CD4-positive, CD25-positive, alpha-beta regulatory T cell (primary cell): ENCODE measurements around the gene GBF1. TPM values are rescaled to one million over a fixed set of nuclear protein-coding genes. Genes with fewer than 3 reads are reported as not detected.
A peak's percentile ranks its signal among the peaks of the same experiment; 100 is the strongest.

Experiments used
- ATAC-seq, 2 donors: fragments of 150-1000 bp; cut with Tn5 transposase; one replicate each; pipeline ENCODE4 v1.10.0; 2021; ENCODE audit warnings: low read depth in 2 of 2, moderate number of reproducible peaks in 2 of 2, moderate library complexity in 1 of 2
- DNase-seq, 3 donors: peaks; one replicate each; pipeline versions ENCODE4 v3.0.0 to v3.0.0-alpha.2; 2012 to 2022; ENCODE audit warnings: mixed read lengths in 1 of 3
- H3K27ac ChIP-seq: one replicate; pipeline ENCODE4 v1.7.0; 2013; ENCODE audit warnings: mild to moderate bottlenecking, low read length; ENCODE audit not compliant: insufficient read depth, poor library complexity, severe bottlenecking
- H3K27me3 ChIP-seq: one replicate; pipeline ENCODE4 v1.7.0; 2013; ENCODE audit warnings: low read length; ENCODE audit not compliant: control insufficient read depth, insufficient read depth
- H3K36me3 ChIP-seq: one replicate; pipeline ENCODE4 v1.7.0; 2013; ENCODE audit warnings: mild to moderate bottlenecking, low read length, moderate library complexity; ENCODE audit not compliant: control insufficient read depth, insufficient read depth
- H3K4me1 ChIP-seq: 2 replicates; pipeline ENCODE4 v1.7.0; 2013; ENCODE audit warnings: mild to moderate bottlenecking, low read length; ENCODE audit not compliant: insufficient read depth, control insufficient read depth, poor library complexity, severe bottlenecking
- H3K4me3 ChIP-seq: one replicate; pipeline ENCODE4 v1.7.0; 2013; ENCODE audit warnings: low read depth, mild to moderate bottlenecking, low read length, moderate library complexity
- H3K9me3 ChIP-seq, 2 experiments: 1 replicate in 1 of 2; 2 replicates in 1 of 2; pipeline ENCODE4 v1.7.0; 2013; ENCODE audit warnings: low read length in 2 of 2, mild to moderate bottlenecking in 1 of 2, moderate library complexity in 1 of 2; ENCODE audit not compliant: control insufficient read depth in 2 of 2
- H3K27ac Mint-ChIP-seq, 3 donors: one replicate each; pipeline ENCODE4 v1.8.0; 2020 to 2022; ENCODE audit warnings: mild to moderate bottlenecking in 3 of 3, mixed read lengths in 3 of 3, moderate library complexity in 2 of 3
- H3K27me3 Mint-ChIP-seq: one replicate; pipeline ENCODE4 v1.8.0; 2022; ENCODE audit warnings: mild to moderate bottlenecking, mixed read lengths
- H3K36me3 Mint-ChIP-seq: one replicate; pipeline ENCODE4 v1.8.0; 2020; ENCODE audit warnings: mixed read lengths
- H3K4me1 Mint-ChIP-seq, 4 donors: one replicate each; pipeline ENCODE4 v1.8.0; 2020 to 2022; ENCODE audit warnings: mixed read lengths in 4 of 4, mild to moderate bottlenecking in 1 of 4
- H3K4me3 Mint-ChIP-seq, 4 donors: one replicate each; pipeline ENCODE4 v1.8.0; 2020 to 2022; ENCODE audit warnings: mild to moderate bottlenecking in 4 of 4, mixed read lengths in 4 of 4, moderate library complexity in 3 of 4
- H3K9me3 Mint-ChIP-seq, 7 donors: one replicate each; pipeline ENCODE4 v1.8.0; 2020 to 2022; ENCODE audit warnings: mixed read lengths in 7 of 7, mild to moderate bottlenecking in 3 of 7, moderate library complexity in 2 of 7
- polyA plus RNA-seq, 4 donors: library from polyadenylated mRNA; unstranded; fragments of 300-500 nt; fragmentation: Illumina TruSeq; gene quantifications; one replicate each; pipeline ENCODE4 v1.2.3, GENCODE V29; 2021
- total RNA-seq: library from RNA; stranded (reverse); gene quantifications from one replicate; pipeline ENCODE4 v1.2.3, GENCODE V29; 2022

GBF1 gene
- total and polyA plus RNA-seq, 5 donors from 2014 or later: 8.8 to 45.6 (median 10.0) TPM

DNA sequence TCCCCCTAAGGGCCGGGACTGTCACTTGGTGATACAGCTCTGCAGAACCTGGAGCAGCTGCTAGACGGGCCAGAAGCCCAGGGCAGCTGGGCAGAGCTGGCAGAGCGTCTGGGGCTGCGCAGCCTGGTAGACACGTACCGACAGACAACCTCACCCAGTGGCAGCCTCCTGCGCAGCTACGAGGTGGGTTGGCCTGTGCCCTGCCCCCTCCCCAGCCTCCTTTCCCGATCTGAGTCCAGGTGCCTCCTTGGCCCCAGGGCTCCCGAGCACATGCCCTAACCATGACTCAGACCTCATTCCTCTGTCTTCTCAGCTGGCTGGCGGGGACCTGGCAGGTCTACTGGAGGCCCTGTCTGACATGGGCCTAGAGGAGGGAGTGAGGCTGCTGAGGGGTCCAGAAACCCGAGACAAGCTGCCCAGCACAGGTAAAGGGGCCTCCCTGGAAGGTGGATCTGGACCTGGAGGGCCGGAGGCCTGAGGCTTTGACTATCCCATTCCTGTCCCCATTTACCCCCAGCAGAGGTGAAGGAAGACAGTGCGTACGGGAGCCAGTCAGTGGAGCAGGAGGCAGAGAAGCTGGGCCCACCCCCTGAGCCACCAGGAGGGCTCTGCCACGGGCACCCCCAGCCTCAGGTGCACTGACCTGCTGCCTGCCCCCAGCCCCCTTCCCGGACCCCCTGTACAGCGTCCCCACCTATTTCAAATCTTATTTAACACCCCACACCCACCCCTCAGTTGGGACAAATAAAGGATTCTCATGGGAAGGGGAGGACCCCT is 156.6 kb downstream of the GBF1 start:
- Mint-ChIP-seq H3K4me1 (peaks cover 0 to 32% (median 16%) of the 10 kb centered on the region in 4 donors), H3K4me3 (no peak overlapping the region), H3K27ac (no peak overlapping the region), H3K36me3 (no peaks in the 10 kb centered on the region), H3K9me3 (no peaks in the 10 kb centered on the region), H3K27me3 (peaks cover 12% of the 10 kb centered on the region)
- Histone ChIP-seq H3K4me3 (no peak overlapping the region), H3K9me3 (no peaks in the 10 kb centered on the region), H3K36me3 (peaks cover 23% of the 10 kb centered on the region), H3K4me1 (peaks cover 33% of the 10 kb centered on the region), H3K27me3 (no peaks in the 10 kb centered on the region), H3K27ac (no peak overlapping the region)
- no peak for DNase-seq
- ATAC-seq: no peak

DNA sequence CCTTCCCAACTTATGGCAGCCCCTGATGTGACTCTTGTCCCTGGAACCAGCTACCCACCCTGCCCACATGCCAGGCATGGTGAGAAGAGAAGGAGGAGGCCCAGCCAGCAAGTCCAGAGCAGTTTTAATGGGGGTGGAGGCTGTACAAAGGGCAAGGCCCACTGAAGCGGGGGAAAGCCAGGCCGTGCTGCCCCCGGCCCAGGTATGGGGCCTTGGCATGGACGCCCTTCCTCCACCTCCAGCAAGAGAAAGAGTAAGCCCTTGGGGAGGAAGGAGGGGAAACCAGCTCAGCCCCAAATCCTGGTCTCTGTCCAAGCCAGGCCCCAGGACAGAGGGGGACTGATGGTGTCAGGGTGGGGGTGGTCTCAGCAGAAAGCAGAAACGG is 157.2 kb downstream of the GBF1 start:
- peaks cover 13% of the 10 kb centered on the region for H3K27me3 Mint-ChIP-seq
- DNase-seq (no peak), ATAC-seq (no peak)
- Histone ChIP-seq H3K27me3 (no peaks in the 10 kb centered on the region), H3K36me3 (peaks cover 18% of the 10 kb centered on the region), H3K27ac (no peak overlapping the region), H3K4me1 (peaks cover 29% of the 10 kb centered on the region), H3K4me3 (no peak overlapping the region), H3K9me3 (no peaks in the 10 kb centered on the region)
- no peaks in the 10 kb centered on the region for H3K36me3 Mint-ChIP-seq
- H3K9me3 Mint-ChIP-seq: no peaks in the 10 kb centered on the region
- no peak overlapping the region for H3K4me3 Mint-ChIP-seq
- peaks cover 0 to 28% (median 14%) of the 10 kb centered on the region in 4 donors for H3K4me1 Mint-ChIP-seq
- no peak overlapping the region for H3K27ac Mint-ChIP-seq

DNA sequence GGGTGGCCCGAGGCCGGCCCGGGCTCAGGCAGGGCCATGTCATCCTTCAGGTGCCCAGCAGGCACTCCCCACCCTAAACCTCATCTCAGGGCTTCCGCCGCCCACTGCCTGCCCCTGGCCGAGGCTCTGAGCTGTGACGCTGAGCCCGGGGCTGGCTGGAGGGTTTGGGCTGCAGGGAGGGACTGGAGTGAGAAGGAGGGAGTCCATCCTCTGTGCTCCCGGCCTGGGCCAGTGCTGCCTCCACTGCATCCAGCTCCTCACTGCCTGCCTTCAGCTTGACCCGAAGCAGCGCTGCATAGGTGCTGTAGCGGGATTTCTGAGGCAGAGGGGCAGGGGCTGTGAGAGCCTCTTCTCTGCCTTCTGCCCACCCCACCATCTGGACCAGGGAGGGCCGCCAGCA is 157.8 kb downstream of the GBF1 start:
- Mint-ChIP-seq H3K4me3 (no peak overlapping the region), H3K27ac (no peak overlapping the region), H3K27me3 (peaks cover 14% of the 10 kb centered on the region), H3K4me1 (peaks cover 0 to 23% (median 10%) of the 10 kb centered on the region in 4 donors), H3K9me3 (no peaks in the 10 kb centered on the region), H3K36me3 (no peaks in the 10 kb centered on the region)
- Histone ChIP-seq H3K27me3 (no peaks in the 10 kb centered on the region), H3K9me3 (no peaks in the 10 kb centered on the region), H3K4me3 (no peak overlapping the region), H3K36me3 (peaks cover 16% of the 10 kb centered on the region), H3K27ac (no peak overlapping the region), H3K4me1 (peaks cover 23% of the 10 kb centered on the region)
- no peak for DNase-seq
- no peak for ATAC-seq

DNA sequence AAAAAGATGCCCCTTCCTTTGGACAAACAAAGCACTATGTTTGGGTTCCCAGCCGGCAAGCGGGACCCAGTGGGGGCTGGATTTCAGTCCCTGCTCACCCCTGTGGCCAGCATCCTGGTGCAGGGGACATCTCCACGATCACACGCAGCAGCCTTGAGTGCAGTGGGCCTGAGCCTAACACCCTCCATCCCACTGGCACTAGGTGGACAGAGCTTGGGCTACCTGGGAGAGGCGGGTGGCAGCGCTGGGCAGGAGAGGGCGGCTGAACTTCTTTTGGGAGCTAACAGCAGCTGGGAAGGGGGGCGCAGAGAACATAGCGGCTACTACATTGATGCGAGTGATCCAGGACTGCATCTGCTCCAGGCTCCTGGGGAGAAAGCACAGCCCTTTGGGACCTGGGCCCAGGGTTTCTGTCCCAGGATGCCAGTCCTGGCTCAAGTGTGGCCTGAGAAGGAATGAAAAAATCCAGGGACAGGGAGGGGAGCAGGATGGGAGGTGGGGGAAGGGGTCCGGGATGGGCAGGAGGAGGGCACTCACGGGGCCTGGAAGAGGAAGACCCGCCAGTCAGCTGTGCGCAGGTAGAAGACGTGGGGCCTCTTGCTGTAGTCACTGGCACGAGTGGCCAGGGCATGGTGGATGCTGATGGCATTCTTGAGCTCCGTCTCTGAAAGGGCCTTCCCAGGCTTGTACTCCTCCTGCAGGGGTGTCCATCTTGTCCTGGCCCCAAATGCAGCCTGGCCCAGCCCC is 159.2 kb downstream of the GBF1 start:
- H3K9me3 Mint-ChIP-seq: peaks cover 0 to under 1% (median 0%) of the 10 kb centered on the region in 7 donors
- peak overlapping the region in 1 of 3 donors; percentile 56 for H3K27ac Mint-ChIP-seq

DNA sequence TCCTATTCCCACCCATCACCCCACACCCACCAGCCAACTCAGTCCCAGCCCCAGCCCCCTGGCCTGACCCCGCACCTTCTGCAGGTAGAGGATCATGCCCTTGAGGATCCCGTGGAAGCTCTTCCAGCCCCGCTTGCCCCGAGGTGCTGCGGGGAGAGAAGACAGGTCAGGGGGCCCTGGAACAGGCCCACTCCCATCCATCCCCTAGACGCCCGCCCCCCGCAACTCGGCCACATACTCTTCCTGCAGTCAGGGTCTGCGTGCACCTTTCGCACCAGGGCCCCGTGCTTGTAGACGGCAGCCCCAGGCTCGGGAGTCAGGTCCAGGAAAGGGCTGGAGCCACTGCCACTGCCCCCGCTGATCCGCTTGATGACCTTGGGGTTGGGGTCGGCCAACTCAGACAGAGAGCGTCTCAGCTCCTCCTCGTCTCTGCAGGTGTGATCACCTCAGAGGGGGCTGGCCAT is 159.8 kb downstream of the GBF1 start:
- Mint-ChIP-seq H3K27ac (no peak overlapping the region), H3K4me1 (peaks cover 6 to 20% (median 11%) of the 10 kb centered on the region in 4 donors), H3K9me3 (peaks cover 0 to 3% (median 0%) of the 10 kb centered on the region in 7 donors), H3K27me3 (peaks cover 20% of the 10 kb centered on the region), H3K4me3 (peak overlapping the region in 1 of 4 donors; percentile 10), H3K36me3 (no peaks in the 10 kb centered on the region)
- H3K4me1 ChIP-seq: peaks cover 21% of the 10 kb centered on the region
- no peaks in the 10 kb centered on the region for H3K9me3 ChIP-seq
- peaks cover 10% of the 10 kb centered on the region for H3K36me3 ChIP-seq
- ATAC-seq (no peak), DNase-seq (no peak)
- H3K27me3 ChIP-seq: peaks cover 8% of the 10 kb centered on the region
- no peak overlapping the region for H3K4me3 ChIP-seq
- no peak overlapping the region for H3K27ac ChIP-seq

More for the DNA sequence above, 159.2 kb downstream of the GBF1 start:
- Mint-ChIP-seq H3K36me3 (no peaks in the 10 kb centered on the region), H3K4me1 (peaks cover under 1 to 20% (median 9%) of the 10 kb centered on the region in 4 donors), H3K4me3 (peak overlapping the region in 2 of 4 donors; percentile 10 to 49), H3K27me3 (peaks cover 13% of the 10 kb centered on the region)
- H3K4me3 ChIP-seq: no peak overlapping the region
- no peak overlapping the region for H3K27ac ChIP-seq
- H3K27me3 ChIP-seq: peaks cover 2% of the 10 kb centered on the region
- ATAC-seq: no peak
- peaks cover 21% of the 10 kb centered on the region for H3K4me1 ChIP-seq
- DNase-seq: no peak
- H3K36me3 ChIP-seq: peaks cover 13% of the 10 kb centered on the region
- H3K9me3 ChIP-seq: no peaks in the 10 kb centered on the region

DNA sequence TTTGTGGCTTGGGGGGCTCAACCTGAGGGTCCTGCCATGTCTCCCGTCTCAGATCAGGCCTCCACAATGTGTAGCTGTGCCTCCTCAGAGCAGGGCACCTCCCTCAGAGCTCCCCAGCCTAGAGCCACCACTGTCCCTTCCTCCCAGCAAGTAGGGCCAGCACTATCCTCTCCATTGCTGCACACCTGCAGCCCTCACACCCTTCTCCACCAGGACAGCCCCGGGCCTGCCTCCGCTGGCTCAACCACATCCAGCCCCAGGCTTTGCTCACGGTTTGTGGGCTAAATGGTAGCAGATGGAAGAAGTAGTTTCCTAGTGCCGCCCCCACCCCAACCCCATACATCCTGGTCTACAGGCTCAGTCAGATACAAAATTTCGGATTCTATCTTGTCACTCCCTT is 160.3 kb downstream of the GBF1 start:
- DNase-seq (no peak), ATAC-seq (no peak)
- H3K27ac ChIP-seq: no peak overlapping the region

DNA sequence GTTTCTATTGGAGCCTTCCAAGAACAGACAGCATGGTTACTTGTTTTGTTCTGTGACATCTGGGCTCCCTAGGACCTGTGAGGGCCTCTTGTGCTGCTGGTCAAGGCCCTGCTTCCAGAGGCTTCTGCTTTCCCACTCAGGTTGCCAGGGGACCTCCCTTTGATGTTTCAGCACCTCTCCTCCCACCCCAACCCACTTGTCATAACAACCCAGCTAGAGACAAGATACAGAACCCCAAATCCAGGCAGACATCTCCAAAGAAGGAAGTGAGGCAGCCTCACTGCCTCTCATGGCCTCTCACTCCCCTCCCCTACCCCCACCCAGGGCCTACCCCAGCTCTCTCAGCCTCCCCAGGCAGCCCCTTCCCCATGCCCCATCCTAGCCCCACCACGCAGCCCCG is 161.5 kb downstream of the GBF1 start:
- H3K27me3 Mint-ChIP-seq: peaks cover 30% of the 10 kb centered on the region
- H3K4me1 Mint-ChIP-seq: peaks cover 6 to 27% (median 16%) of the 10 kb centered on the region in 4 donors
- H3K27ac Mint-ChIP-seq: peak overlapping the region in 1 of 3 donors; percentile 14
- no peak overlapping the region for H3K4me3 ChIP-seq
- H3K27ac ChIP-seq: no peak overlapping the region
- ATAC-seq: no peak
- H3K9me3 ChIP-seq: no peaks in the 10 kb centered on the region
- no peaks in the 10 kb centered on the region for H3K36me3 ChIP-seq
- H3K4me3 Mint-ChIP-seq: peak overlapping the region in 1 of 4 donors; percentile 73
- peaks cover 16% of the 10 kb centered on the region for H3K27me3 ChIP-seq
- no peak for DNase-seq
- peaks cover 26% of the 10 kb centered on the region for H3K4me1 ChIP-seq
- H3K9me3 Mint-ChIP-seq: peaks cover 0 to 3% (median 0%) of the 10 kb centered on the region in 7 donors
- no peaks in the 10 kb centered on the region for H3K36me3 Mint-ChIP-seq

More for the DNA sequence above, 160.3 kb downstream of the GBF1 start:
- Histone ChIP-seq H3K36me3 (peaks cover 8% of the 10 kb centered on the region), H3K4me1 (peaks cover 21% of the 10 kb centered on the region), H3K27me3 (peaks cover 9% of the 10 kb centered on the region), H3K4me3 (no peak overlapping the region), H3K9me3 (no peaks in the 10 kb centered on the region)
- Mint-ChIP-seq H3K27me3 (peaks cover 21% of the 10 kb centered on the region), H3K27ac (peak overlapping the region in 1 of 3 donors; percentile 38), H3K9me3 (peaks cover 0 to 3% (median 0%) of the 10 kb centered on the region in 7 donors), H3K4me3 (peak overlapping the region in 2 of 4 donors; percentile 54 to 82), H3K36me3 (no peaks in the 10 kb centered on the region), H3K4me1 (peaks cover 6 to 17% (median 10%) of the 10 kb centered on the region in 4 donors)
